SK-N-SH treated with all-trans-retinoic acid at 6 μM for 48 hours (cell line): ENCODE data around the gene SETD3.

ENCODE experiments used
- ATAC-seq: fragments of 200-7000 bp; cut with Tn5 transposase; 3 replicates; pipeline ENCODE4 v1.9.1; 2020; ENCODE audit warnings: mild to moderate bottlenecking, moderate library complexity
- ARNTL ChIP-seq: fragments of 450-650 bp; formaldehyde crosslinking; IDR thresholded peaks from 2 replicates; pipeline ENCODE4 v1.5.0; 2020; ENCODE audit warnings: low read depth, mild to moderate bottlenecking, moderate library complexity, borderline replicate concordance
- BACH2 ChIP-seq: fragments of 250-450 bp; sonication (Bioruptor Pico); IDR thresholded peaks from 2 replicates; pipeline ENCODE4 v1.9.0; 2021; ENCODE audit warnings: mild to moderate bottlenecking, borderline replicate concordance
- CREB5 ChIP-seq: fragments of 250-450 bp; sonication (Bioruptor Pico); IDR thresholded peaks from 2 replicates; pipeline ENCODE4 v1.5.1; 2020; ENCODE audit warnings: low read depth, mild to moderate bottlenecking, moderate library complexity
- CSDC2 ChIP-seq: fragments of 250-450 bp; sonication (Bioruptor Pico); IDR thresholded peaks from 2 replicates; pipeline ENCODE4 v1.5.0; 2020; ENCODE audit warnings: mild to moderate bottlenecking, moderate library complexity
- ESRRG ChIP-seq: fragments of 250-450 bp; sonication (Bioruptor Pico); IDR thresholded peaks from 2 replicates; pipeline ENCODE4 v1.6.1; 2021; ENCODE audit warnings: mild to moderate bottlenecking
- GLIS3 ChIP-seq: fragments of 250-450 bp; sonication (Bioruptor Pico); IDR thresholded peaks from 2 replicates; pipeline ENCODE4 v1.5.0; 2020; ENCODE audit warnings: mild to moderate bottlenecking, moderate library complexity
- ISL1 ChIP-seq: fragments of 250-450 bp; sonication (Bioruptor Pico); IDR thresholded peaks from 2 replicates; pipeline ENCODE4 v2.1.2; 2022; ENCODE audit warnings: mild to moderate bottlenecking, moderate library complexity
- OSR1 ChIP-seq: fragments of 250-450 bp; sonication (Bioruptor Pico); IDR thresholded peaks from 2 replicates; pipeline ENCODE4 v1.8.0; 2022; ENCODE audit warnings: moderate library complexity, mild to moderate bottlenecking, inconsistent platforms
- PPARA ChIP-seq: fragments of 250-450 bp; sonication (Bioruptor Pico); IDR thresholded peaks from 2 replicates; pipeline ENCODE4 v1.5.0; 2020; ENCODE audit warnings: mild to moderate bottlenecking, borderline replicate concordance
- RARB ChIP-seq: fragments of 250-450 bp; sonication (Bioruptor Pico); IDR thresholded peaks from 2 replicates; pipeline ENCODE4 v1.8.0; 2021; ENCODE audit warnings: mild to moderate bottlenecking, moderate library complexity
- SNAI2 ChIP-seq: fragments of 250-450 bp; sonication (Bioruptor Pico); IDR thresholded peaks from 2 replicates; pipeline ENCODE4 v1.5.0; 2020; ENCODE audit warnings: mild to moderate bottlenecking, moderate library complexity
- TOX ChIP-seq: fragments of 250-450 bp; sonication (Bioruptor Pico); IDR thresholded peaks from 2 replicates; pipeline ENCODE4 v1.8.0; 2021; ENCODE audit warnings: mild to moderate bottlenecking, moderate library complexity, borderline replicate concordance
- ZC3H10 ChIP-seq: fragments of 250-450 bp; sonication (Bioruptor Pico); IDR thresholded peaks from 2 replicates; pipeline ENCODE4 v1.5.1; 2021; ENCODE audit warnings: mild to moderate bottlenecking, moderate library complexity
- ZFP3 ChIP-seq: fragments of 250-450 bp; sonication (Bioruptor Pico); IDR thresholded peaks from 2 replicates; pipeline ENCODE4 v1.5.0; 2020; ENCODE audit warnings: mild to moderate bottlenecking, moderate library complexity
- ZFP30 ChIP-seq: fragments of 450-650 bp; formaldehyde crosslinking; IDR thresholded peaks from 2 replicates; pipeline ENCODE4 v1.5.0; 2022; ENCODE audit warnings: mild to moderate bottlenecking, moderate library complexity
- ZNF565 ChIP-seq: fragments of 450-650 bp; formaldehyde crosslinking; conservative IDR thresholded peaks from 2 replicates; pipeline ENCODE4 v1.5.0; 2020; ENCODE audit warnings: low read depth, mild to moderate bottlenecking, moderate library complexity
- ZNF70 ChIP-seq: fragments of 450-650 bp; formaldehyde crosslinking; IDR thresholded peaks from 2 replicates; pipeline ENCODE4 v1.5.0; 2020; ENCODE audit warnings: mild to moderate bottlenecking, moderate library complexity
- ZNF8 ChIP-seq: fragments of 450-650 bp; formaldehyde crosslinking; IDR thresholded peaks from 2 replicates; pipeline ENCODE4 v1.5.0; 2020; ENCODE audit warnings: mild to moderate bottlenecking, moderate library complexity
- TF ChIP-seq, protein P1 (sequence below): fragments of 250-450 bp; sonication (Bioruptor Pico); IDR thresholded peaks from 2 replicates; pipeline ENCODE4 v1.5.1; 2021; ENCODE audit warnings: mild to moderate bottlenecking, moderate library complexity
- TF ChIP-seq, protein P2 (sequence below): fragments of 250-450 bp; sonication (Bioruptor Pico); IDR thresholded peaks from 2 replicates; pipeline ENCODE4 v1.5.0; 2020; ENCODE audit warnings: mild to moderate bottlenecking, moderate library complexity
- TF ChIP-seq, protein P3 (sequence below): fragments of 250-450 bp; sonication (Bioruptor Pico); IDR thresholded peaks from 2 replicates; pipeline ENCODE4 v1.8.0; 2021; ENCODE audit warnings: low read depth, mild to moderate bottlenecking, moderate library complexity, borderline replicate concordance

The SETD3 gene

DNA sequence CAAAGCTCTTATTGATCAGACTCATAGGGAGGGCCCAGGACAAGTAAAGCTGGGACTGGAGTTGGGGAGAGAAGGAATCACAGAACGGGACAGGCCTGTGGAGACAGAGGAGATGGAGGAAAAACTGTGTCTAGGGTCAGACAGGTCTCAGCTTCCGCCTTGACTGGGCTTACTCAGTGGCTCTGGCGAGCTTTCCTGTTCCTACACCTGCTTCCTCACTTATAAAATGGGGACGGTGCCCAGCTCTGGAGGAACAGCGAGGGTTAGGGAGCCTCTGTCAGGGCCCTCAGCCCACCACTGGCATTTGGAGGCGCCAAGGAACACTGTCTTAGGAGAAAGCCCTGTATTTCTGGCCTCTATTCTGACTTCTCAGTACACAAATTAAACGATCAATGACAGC is 34.7 kb downstream of the SETD3 start (continued):
- TF ChIP-seq, protein P1, sequence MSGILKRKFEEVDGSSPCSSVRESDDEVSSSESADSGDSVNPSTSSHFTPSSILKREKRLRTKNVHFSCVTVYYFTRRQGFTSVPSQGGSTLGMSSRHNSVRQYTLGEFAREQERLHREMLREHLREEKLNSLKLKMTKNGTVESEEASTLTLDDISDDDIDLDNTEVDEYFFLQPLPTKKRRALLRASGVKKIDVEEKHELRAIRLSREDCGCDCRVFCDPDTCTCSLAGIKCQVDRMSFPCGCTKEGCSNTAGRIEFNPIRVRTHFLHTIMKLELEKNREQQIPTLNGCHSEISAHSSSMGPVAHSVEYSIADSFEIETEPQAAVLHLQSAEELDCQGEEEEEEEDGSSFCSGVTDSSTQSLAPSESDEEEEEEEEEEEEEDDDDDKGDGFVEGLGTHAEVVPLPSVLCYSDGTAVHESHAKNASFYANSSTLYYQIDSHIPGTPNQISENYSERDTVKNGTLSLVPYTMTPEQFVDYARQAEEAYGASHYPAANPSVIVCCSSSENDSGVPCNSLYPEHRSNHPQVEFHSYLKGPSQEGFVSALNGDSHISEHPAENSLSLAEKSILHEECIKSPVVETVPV (CRISPR knock-in tag) = no peak
- TF ChIP-seq ZFP30 (CRISPR knock-in tag) = no peak

DNA sequence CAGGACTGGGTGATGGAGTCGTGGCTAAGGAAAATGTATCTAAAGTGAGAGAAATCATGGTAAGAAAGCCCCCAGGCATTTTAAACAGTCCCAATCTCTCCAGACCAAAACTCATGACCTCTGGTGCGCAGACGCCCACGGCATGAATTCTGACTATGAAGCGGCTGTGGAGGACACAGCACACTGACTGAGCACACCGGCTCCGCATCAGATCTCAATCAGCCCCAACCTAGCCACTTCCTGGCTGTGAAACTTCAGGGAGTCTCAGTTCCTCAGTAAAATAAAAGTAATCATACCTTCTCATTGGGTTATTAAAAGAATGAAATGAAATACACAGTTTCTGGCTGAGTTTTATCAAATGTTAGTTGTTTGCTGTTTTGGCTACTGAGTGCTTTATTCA is 38.7 kb downstream of the SETD3 start:
- TF ChIP-seq OSR1 (CRISPR knock-in tag) (no peak), CREB5 (CRISPR knock-in tag) (no peak), GLIS3 (CRISPR knock-in tag) (no peak), SNAI2 (CRISPR knock-in tag) (no peak), TOX (CRISPR knock-in tag) (no peak), ISL1 (CRISPR knock-in tag) (no peak), ZFP30 (CRISPR knock-in tag) (no peak), ZNF70 (CRISPR knock-in tag) (no peak), BACH2 (no peak), PPARA (CRISPR knock-in tag) (no peak), ZNF565 (CRISPR knock-in tag) (no peak), CSDC2 (CRISPR knock-in tag) (no peak), ZC3H10 (CRISPR knock-in tag) (no peak), ZFP3 (no peak), ARNTL (CRISPR knock-in tag) (no peak), ZNF8 (CRISPR knock-in tag) (no peak)
- TF ChIP-seq, protein P2, sequence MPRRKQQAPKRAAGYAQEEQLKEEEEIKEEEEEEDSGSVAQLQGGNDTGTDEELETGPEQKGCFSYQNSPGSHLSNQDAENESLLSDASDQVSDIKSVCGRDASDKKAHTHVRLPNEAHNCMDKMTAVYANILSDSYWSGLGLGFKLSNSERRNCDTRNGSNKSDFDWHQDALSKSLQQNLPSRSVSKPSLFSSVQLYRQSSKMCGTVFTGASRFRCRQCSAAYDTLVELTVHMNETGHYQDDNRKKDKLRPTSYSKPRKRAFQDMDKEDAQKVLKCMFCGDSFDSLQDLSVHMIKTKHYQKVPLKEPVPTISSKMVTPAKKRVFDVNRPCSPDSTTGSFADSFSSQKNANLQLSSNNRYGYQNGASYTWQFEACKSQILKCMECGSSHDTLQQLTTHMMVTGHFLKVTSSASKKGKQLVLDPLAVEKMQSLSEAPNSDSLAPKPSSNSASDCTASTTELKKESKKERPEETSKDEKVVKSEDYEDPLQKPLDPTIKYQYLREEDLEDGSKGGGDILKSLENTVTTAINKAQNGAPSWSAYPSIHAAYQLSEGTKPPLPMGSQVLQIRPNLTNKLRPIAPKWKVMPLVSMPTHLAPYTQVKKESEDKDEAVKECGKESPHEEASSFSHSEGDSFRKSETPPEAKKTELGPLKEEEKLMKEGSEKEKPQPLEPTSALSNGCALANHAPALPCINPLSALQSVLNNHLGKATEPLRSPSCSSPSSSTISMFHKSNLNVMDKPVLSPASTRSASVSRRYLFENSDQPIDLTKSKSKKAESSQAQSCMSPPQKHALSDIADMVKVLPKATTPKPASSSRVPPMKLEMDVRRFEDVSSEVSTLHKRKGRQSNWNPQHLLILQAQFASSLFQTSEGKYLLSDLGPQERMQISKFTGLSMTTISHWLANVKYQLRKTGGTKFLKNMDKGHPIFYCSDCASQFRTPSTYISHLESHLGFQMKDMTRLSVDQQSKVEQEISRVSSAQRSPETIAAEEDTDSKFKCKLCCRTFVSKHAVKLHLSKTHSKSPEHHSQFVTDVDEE (CRISPR knock-in tag) = no peak
- TF ChIP-seq, protein P3, sequence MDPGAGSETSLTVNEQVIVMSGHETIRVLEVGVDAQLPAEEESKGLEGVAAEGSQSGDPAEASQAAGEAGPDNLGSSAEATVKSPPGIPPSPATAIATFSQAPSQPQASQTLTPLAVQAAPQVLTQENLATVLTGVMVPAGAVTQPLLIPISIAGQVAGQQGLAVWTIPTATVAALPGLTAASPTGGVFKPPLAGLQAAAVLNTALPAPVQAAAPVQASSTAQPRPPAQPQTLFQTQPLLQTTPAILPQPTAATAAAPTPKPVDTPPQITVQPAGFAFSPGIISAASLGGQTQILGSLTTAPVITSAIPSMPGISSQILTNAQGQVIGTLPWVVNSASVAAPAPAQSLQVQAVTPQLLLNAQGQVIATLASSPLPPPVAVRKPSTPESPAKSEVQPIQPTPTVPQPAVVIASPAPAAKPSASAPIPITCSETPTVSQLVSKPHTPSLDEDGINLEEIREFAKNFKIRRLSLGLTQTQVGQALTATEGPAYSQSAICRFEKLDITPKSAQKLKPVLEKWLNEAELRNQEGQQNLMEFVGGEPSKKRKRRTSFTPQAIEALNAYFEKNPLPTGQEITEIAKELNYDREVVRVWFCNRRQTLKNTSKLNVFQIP (CRISPR knock-in tag) = no peak
- TF ChIP-seq, protein P1 (CRISPR knock-in tag) = no peak
- ATAC-seq = no peak

- peak; percentile 43; the same call in 1 of the 3 replicates for ATAC-seq
- TF ChIP-seq ZFP3 = no peak
- no peak for TF ChIP-seq ZFP30 (CRISPR knock-in tag)
- TF ChIP-seq, protein P3 (CRISPR knock-in tag) = no peak
- no peak for TF ChIP-seq ZC3H10 (CRISPR knock-in tag)
- TF ChIP-seq ZNF8 (CRISPR knock-in tag) = no peak
- no peak for TF ChIP-seq RARB (CRISPR knock-in tag)
- TF ChIP-seq ZNF70 (CRISPR knock-in tag) = no peak
- TF ChIP-seq, protein P1 (CRISPR knock-in tag) = no peak
- no peak for TF ChIP-seq GLIS3 (CRISPR knock-in tag)
- no peak for TF ChIP-seq ESRRG (CRISPR knock-in tag)
- no peak for TF ChIP-seq ARNTL (CRISPR knock-in tag)
- no peak for TF ChIP-seq CREB5 (CRISPR knock-in tag)
- TF ChIP-seq SNAI2 (CRISPR knock-in tag) = no peak
- TF ChIP-seq BACH2 = no peak
- TF ChIP-seq, all 23 proteins: peak for 0
Measured at GRCh38 chr14:99441157-99441870, 39.3 kb downstream of the SETD3 start.
